Natural killer cell (primary cell): ENCODE results near the gene GRIA2. TPM values are rescaled to one million over a fixed set of nuclear protein-coding genes. Genes with fewer than 3 reads are reported as not detected.

ENCODE experiments used
- ATAC-seq, 3 donors: fragments of 150-1000 bp in 2 of 3; fragments of 200-7000 bp in 1 of 3; cut with Tn5 transposase; 1 replicate in 1 of 3; 2 replicates in 2 of 3; pipeline ENCODE4 v1.10.0; 2021; ENCODE audit warnings: mild to moderate bottlenecking in 2 of 3, moderate library complexity in 2 of 3
- DNase-seq, 2 donors: peaks; one replicate each; pipeline versions ENCODE4 v3.0.0 to v3.0.0-alpha.2; 2013 to 2021; ENCODE audit warnings: mixed read lengths in 1 of 2
- H3K27ac ChIP-seq: one replicate; pipeline ENCODE4 v1.5.1; 2013; ENCODE audit warnings: mild to moderate bottlenecking, low read length
- H3K27me3 ChIP-seq: one replicate; pipeline ENCODE4 v1.6.1; 2013; ENCODE audit warnings: low read length; ENCODE audit not compliant: control insufficient read depth, insufficient read depth
- H3K36me3 ChIP-seq: one replicate; pipeline ENCODE4 v1.6.1; 2013; ENCODE audit warnings: low read length; ENCODE audit not compliant: control insufficient read depth, insufficient read depth
- H3K4me1 ChIP-seq: one replicate; pipeline ENCODE4 v1.6.1; 2013; ENCODE audit warnings: low read length; ENCODE audit not compliant: control insufficient read depth, insufficient read depth
- H3K4me3 ChIP-seq: one replicate; pipeline ENCODE4 v1.5.1; 2013; ENCODE audit warnings: low read length
- H3K9me3 ChIP-seq: one replicate; pipeline ENCODE4 v1.6.1; 2013; ENCODE audit warnings: low read length; ENCODE audit not compliant: control insufficient read depth, insufficient read depth
- H3K27ac Mint-ChIP-seq, 2 donors: one replicate each; pipeline ENCODE4 v1.8.0; 2022; ENCODE audit warnings: mild to moderate bottlenecking in 2 of 2, mixed read lengths in 2 of 2, moderate library complexity in 1 of 2
- H3K27me3 Mint-ChIP-seq, 2 donors: one replicate each; pipeline ENCODE4 v1.8.0; 2022; ENCODE audit warnings: low read depth in 2 of 2, mixed read lengths in 2 of 2
- H3K36me3 Mint-ChIP-seq: one replicate; pipeline ENCODE4 v1.8.0; 2022; ENCODE audit warnings: mixed read lengths
- H3K4me1 Mint-ChIP-seq, 2 donors: one replicate each; pipeline ENCODE4 v1.8.0; 2022; ENCODE audit warnings: mixed read lengths in 2 of 2
- H3K4me3 Mint-ChIP-seq: one replicate; pipeline ENCODE4 v1.8.0; 2022; ENCODE audit warnings: mild to moderate bottlenecking, moderate library complexity, mixed read lengths
- H3K9me3 Mint-ChIP-seq, 2 donors: one replicate each; pipeline ENCODE4 v1.8.0; 2022; ENCODE audit warnings: mixed read lengths in 2 of 2
- WGBS: methylation state at CpG from one replicate; pipeline ENCODE4 v1.1.7; 2013; ENCODE audit warnings: missing lambda C conversion rate; ENCODE audit not compliant: insufficient coverage; 5-methylcytosine and 5-hydroxymethylcytosine counted together
- intact Hi-C: fragments of 100-400 bp; cut with micrococcal nuclease; formaldehyde crosslinking; loops from one replicate; pipeline ENCODE4 v1.14.2; 2022
- total RNA-seq, 4 donors: library from RNA; stranded (reverse); fragments of 120-200 nt in 1 of 4; gene quantifications; one replicate each; pipeline versions ENCODE4 v1.2.3 to v1.2.4, GENCODE V29; 2013 to 2022
- TF ChIP-seq, protein P1 (sequence below): fragments of 200-600 bp; IDR thresholded peaks from one replicate; pipeline ENCODE4 v1.8.0; 2022; ENCODE audit warnings: antibody characterized with exemption

GRIA2 gene
- total RNA-seq, 3 donors from 2014 or later (not counting 1 experiment from before 2014, with no cell fraction given) = not detected

DNA sequence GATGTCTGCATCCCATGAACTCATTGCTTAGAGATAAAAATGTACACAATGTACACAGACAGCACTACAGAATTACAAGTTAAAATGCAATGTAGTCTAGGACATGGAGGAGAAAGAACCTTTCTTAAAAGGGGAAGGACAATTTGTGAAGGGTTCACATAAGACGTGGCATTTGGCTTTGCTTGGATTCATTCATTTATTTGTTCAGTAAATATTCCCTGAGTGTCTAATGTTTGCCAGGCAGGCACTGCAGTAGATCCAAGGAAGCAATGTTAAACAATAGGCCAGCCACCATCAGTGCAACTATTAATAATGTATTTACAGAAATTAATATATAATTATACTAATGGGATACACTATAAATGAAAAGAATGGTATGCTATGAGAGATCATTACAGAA is 94.4 kb downstream of the GRIA2 start:
- no peaks in the 10 kb centered on the region for H3K4me1 ChIP-seq
- no peaks in the 10 kb centered on the region for H3K27me3 ChIP-seq
- Mint-ChIP-seq H3K27ac (no peak overlapping the region), H3K4me1 (no peaks in the 10 kb centered on the region), H3K36me3 (no peaks in the 10 kb centered on the region), H3K27me3 (no peaks in the 10 kb centered on the region), H3K9me3 (peaks cover 3% of the 10 kb centered on the region in 2 donors), H3K4me3 (no peak overlapping the region)
- no peaks in the 10 kb centered on the region for H3K36me3 ChIP-seq
- DNase-seq (no peak), ATAC-seq (no peak)
- TF ChIP-seq, protein P1, sequence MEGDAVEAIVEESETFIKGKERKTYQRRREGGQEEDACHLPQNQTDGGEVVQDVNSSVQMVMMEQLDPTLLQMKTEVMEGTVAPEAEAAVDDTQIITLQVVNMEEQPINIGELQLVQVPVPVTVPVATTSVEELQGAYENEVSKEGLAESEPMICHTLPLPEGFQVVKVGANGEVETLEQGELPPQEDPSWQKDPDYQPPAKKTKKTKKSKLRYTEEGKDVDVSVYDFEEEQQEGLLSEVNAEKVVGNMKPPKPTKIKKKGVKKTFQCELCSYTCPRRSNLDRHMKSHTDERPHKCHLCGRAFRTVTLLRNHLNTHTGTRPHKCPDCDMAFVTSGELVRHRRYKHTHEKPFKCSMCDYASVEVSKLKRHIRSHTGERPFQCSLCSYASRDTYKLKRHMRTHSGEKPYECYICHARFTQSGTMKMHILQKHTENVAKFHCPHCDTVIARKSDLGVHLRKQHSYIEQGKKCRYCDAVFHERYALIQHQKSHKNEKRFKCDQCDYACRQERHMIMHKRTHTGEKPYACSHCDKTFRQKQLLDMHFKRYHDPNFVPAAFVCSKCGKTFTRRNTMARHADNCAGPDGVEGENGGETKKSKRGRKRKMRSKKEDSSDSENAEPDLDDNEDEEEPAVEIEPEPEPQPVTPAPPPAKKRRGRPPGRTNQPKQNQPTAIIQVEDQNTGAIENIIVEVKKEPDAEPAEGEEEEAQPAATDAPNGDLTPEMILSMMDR = no peak
- no peaks in the 10 kb centered on the region for H3K9me3 ChIP-seq
- WGBS = 87% methylated on average over 1 of the region's 1 CpG
- no peak overlapping the region for H3K4me3 ChIP-seq
- intact Hi-C loops = no loop called here
- no peak overlapping the region for H3K27ac ChIP-seq

- H3K27ac ChIP-seq = no peak overlapping the region
- TF ChIP-seq, protein P1 = no peak
- DNase-seq = no peak
- no peaks in the 10 kb centered on the region for H3K36me3 ChIP-seq
- no peaks in the 10 kb centered on the region for H3K27me3 ChIP-seq
- no peak overlapping the region for H3K4me3 ChIP-seq
- no peaks in the 10 kb centered on the region for H3K4me1 ChIP-seq
- Mint-ChIP-seq H3K36me3 (no peaks in the 10 kb centered on the region), H3K4me1 (no peaks in the 10 kb centered on the region), H3K4me3 (no peak overlapping the region), H3K9me3 (peaks cover 3% of the 10 kb centered on the region in 2 donors), H3K27ac (no peak overlapping the region), H3K27me3 (no peaks in the 10 kb centered on the region)
- whole genome bisulfite sequencing = no CpG with 5 or more reads among the region's 1 CpG
- no peaks in the 10 kb centered on the region for H3K9me3 ChIP-seq
- no peak for ATAC-seq
- intact Hi-C loops = no loop called here
These were observed 95.4 kb downstream of the GRIA2 start for GRCh38 chr4:157315968-157316367.

DNA sequence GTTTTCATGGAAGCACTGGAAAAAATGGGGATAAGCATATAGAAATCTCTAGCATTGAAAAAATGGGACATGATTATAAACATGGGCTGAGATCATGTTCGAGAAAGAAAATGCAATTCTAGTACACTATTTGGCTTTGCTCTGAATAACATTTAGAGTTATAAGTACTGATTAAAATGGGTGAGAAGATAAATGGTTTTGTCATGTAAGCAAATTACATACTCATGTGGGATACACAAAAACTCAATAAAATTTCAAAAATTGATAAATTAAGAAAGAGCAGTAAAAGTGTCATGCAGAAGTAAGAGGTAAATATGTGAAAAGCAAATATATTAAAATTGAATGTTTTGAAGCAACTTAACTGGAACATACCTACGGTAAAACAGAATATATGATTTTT is 99.6 kb downstream of the GRIA2 start:
- no peak overlapping the region for H3K27ac ChIP-seq
- ATAC-seq (no peak), DNase-seq (no peak)
- Mint-ChIP-seq H3K4me1 (no peaks in the 10 kb centered on the region), H3K9me3 (peaks cover 4 to 7% of the 10 kb centered on the region in 2 donors), H3K4me3 (no peak overlapping the region), H3K36me3 (no peaks in the 10 kb centered on the region), H3K27me3 (no peaks in the 10 kb centered on the region), H3K27ac (no peak overlapping the region)
- no peaks in the 10 kb centered on the region for H3K27me3 ChIP-seq
- H3K4me3 ChIP-seq = no peak overlapping the region
- H3K4me1 ChIP-seq = no peaks in the 10 kb centered on the region
- intact Hi-C loops = no loop called here
- TF ChIP-seq, protein P1 = no peak
- no peaks in the 10 kb centered on the region for H3K9me3 ChIP-seq
- WGBS = 67% methylated on average over 1 of the region's 2 CpGs
- H3K36me3 ChIP-seq = no peaks in the 10 kb centered on the region

DNA sequence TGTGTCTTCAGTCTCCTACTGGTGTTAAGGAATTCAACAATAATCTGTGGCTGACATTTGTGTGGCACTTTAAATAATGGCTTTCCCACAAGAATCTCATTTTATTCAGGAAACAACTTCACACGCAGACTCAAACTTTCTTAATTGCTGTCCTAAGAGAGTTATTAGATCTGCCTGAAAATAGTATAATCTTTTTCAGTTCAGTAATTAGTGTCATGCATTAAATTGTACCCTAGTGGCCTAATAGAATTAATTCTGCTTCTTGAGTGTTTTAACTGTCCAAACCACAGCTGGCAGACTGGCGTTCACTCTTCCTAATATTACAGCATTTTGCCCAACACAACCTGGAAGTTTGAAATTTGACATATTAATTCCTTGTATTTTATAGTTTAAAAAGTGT is 107.1 kb downstream of the GRIA2 start:
- intact Hi-C loops = no loop called here
- ATAC-seq (no peak), DNase-seq (no peak)
- no peak overlapping the region for H3K27ac ChIP-seq
- no peaks in the 10 kb centered on the region for H3K27me3 Mint-ChIP-seq
- H3K27me3 ChIP-seq = no peaks in the 10 kb centered on the region
- no peaks in the 10 kb centered on the region for H3K36me3 Mint-ChIP-seq
- TF ChIP-seq, protein P1 = no peak
- no peak overlapping the region for H3K27ac Mint-ChIP-seq
- peaks cover 9 to 11% of the 10 kb centered on the region in 2 donors for H3K9me3 Mint-ChIP-seq
- H3K4me1 Mint-ChIP-seq = no peaks in the 10 kb centered on the region
- no peaks in the 10 kb centered on the region for H3K9me3 ChIP-seq
- WGBS = 60% methylated on average over 1 of the region's 2 CpGs
- no peaks in the 10 kb centered on the region for H3K4me1 ChIP-seq
- no peaks in the 10 kb centered on the region for H3K36me3 ChIP-seq
- H3K4me3 ChIP-seq = no peak overlapping the region
- H3K4me3 Mint-ChIP-seq = no peak overlapping the region
